H1 (cell line): ENCODE measurements around the gene FHL1. TPM values are rescaled to one million over a fixed set of nuclear protein-coding genes. Genes with fewer than 3 reads are reported as not detected.

Experiments used
- CTCF ChIA-PET: fragments of 300-600 bp; sonication (Branson Sonifier 250); formaldehyde crosslinking; loops from one replicate; lab custom pipeline; 2021; ENCODE audit not compliant: partially characterized antibody; lab: Charles Lee
- POLR2A ChIA-PET: fragments of 300-600 bp; sonication (Branson Sonifier 250); formaldehyde crosslinking; loops from one replicate; lab custom pipeline; 2021; ENCODE audit warnings: inconsistent platforms; ENCODE audit not compliant: partially characterized antibody; lab: Charles Lee
- DNase-seq, 2 experiments: peaks; one replicate each; pipeline versions ENCODE4 v3.0.0 to v3.0.0-alpha.2; 2010 to 2022; ENCODE audit warnings: low spot score in 2 of 2, low read depth in 1 of 2, mixed read lengths in 1 of 2
- FAIRE-seq: peaks from 2 replicates; lab custom pipeline; 2011; peaks lifted over from hg19 to GRCh38; lab: Jason Lieb, UNC
- H2AFZ ChIP-seq: 2 replicates; pipeline ENCODE4 v1.8.1; 2012; ENCODE audit warnings: low read length, inconsistent platforms
- H2AK5ac ChIP-seq: 2 replicates; pipeline ENCODE4 v1.6.1; 2013; ENCODE audit warnings: low read depth, low read length
- H2BK120ac ChIP-seq: replicated peaks from 2 replicates; pipeline ENCODE3; 2013; ENCODE audit warnings: low read depth, low read length, inconsistent platforms
- H2BK12ac ChIP-seq: 2 replicates; pipeline ENCODE4 v1.6.1; 2013; ENCODE audit warnings: low read depth, low read length
- H2BK15ac ChIP-seq: 2 replicates; pipeline ENCODE4 v1.6.1; 2013; ENCODE audit warnings: low read length
- H2BK20ac ChIP-seq: 2 replicates; pipeline ENCODE4 v1.6.1; 2013; ENCODE audit warnings: low read length
- H2BK5ac ChIP-seq: 2 replicates; pipeline ENCODE4 v1.6.1; 2013; ENCODE audit warnings: low read depth, low read length
- H3K14ac ChIP-seq: 2 replicates; pipeline ENCODE4 v1.6.1; 2013; ENCODE audit warnings: inconsistent platforms; ENCODE audit not compliant: insufficient read length
- H3K18ac ChIP-seq: 2 replicates; pipeline ENCODE4 v1.6.1; 2013; ENCODE audit warnings: low read length; ENCODE audit errors: extremely low read depth
- H3K23ac ChIP-seq: 2 replicates; pipeline ENCODE4 v1.6.1; 2013; ENCODE audit warnings: inconsistent platforms; ENCODE audit not compliant: insufficient read length
- H3K23me2 ChIP-seq: 2 replicates; pipeline ENCODE4 v1.6.1; 2013; ENCODE audit warnings: low read depth, low read length
- H3K27ac ChIP-seq: 2 replicates; pipeline ENCODE4 v1.6.1; 2011; ENCODE audit warnings: low read depth, low read length, inconsistent platforms
- H3K27me3 ChIP-seq, 4 experiments: replicated peaks in 1 of 4; 1 replicate in 1 of 4; 2 replicates in 3 of 4; pipeline versions ENCODE4 v1.6.1 to v1.8.1; 2011 to 2013; ENCODE audit warnings: low read length in 3 of 4, mild to moderate bottlenecking in 3 of 4, inconsistent platforms in 2 of 4, mixed read lengths in 2 of 4, moderate library complexity in 1 of 4; ENCODE audit not compliant: control insufficient read depth in 3 of 4, insufficient read depth in 3 of 4; ENCODE audit errors: extremely low read depth in 1 of 4
- H3K36me3 ChIP-seq, 4 experiments: 2 replicates each; pipeline versions ENCODE4 v1.6.1 to v1.8.1; 2011 to 2013; ENCODE audit warnings: mild to moderate bottlenecking in 4 of 4, low read length in 3 of 4, moderate library complexity in 2 of 4, control low read depth in 1 of 4, inconsistent platforms in 1 of 4; ENCODE audit not compliant: insufficient read depth in 4 of 4, control insufficient read depth in 2 of 4
- H3K4ac ChIP-seq: replicated peaks from 2 replicates; pipeline ENCODE3; 2013; ENCODE audit warnings: low read length, low read depth, mixed read lengths, inconsistent platforms; ENCODE audit not compliant: insufficient read length
- H3K4me1 ChIP-seq, 4 experiments: replicated peaks in 1 of 4; 1 replicate in 1 of 4; 2 replicates in 3 of 4; pipeline versions ENCODE4 v1.6.1 to v1.8.1; 2011 to 2013; ENCODE audit warnings: low read length in 3 of 4, inconsistent platforms in 2 of 4, mixed read lengths in 1 of 4; ENCODE audit not compliant: insufficient read depth in 4 of 4, control insufficient read depth in 3 of 4
- H3K4me2 ChIP-seq, 2 experiments: 2 replicates each; pipeline versions ENCODE4 v1.6.1 to v1.8.1; 2011 to 2013; ENCODE audit warnings: low read depth in 2 of 2, low read length in 2 of 2, control low read depth in 1 of 2, inconsistent platforms in 1 of 2, mild to moderate bottlenecking in 1 of 2; ENCODE audit not compliant: insufficient read depth in 1 of 2
- H3K4me3 ChIP-seq, 4 experiments: fragments of 200-600, 300-600 bp in 1 of 4; sonication (generic), shearing (Covaris generic), sonication (Bioruptor Twin) in 1 of 4; 2 replicates each; pipeline versions ENCODE4 v1.5.1 to v1.8.1; 2011 to 2016; ENCODE audit warnings: low read length in 4 of 4, low read depth in 3 of 4, control low read depth in 2 of 4, inconsistent platforms in 2 of 4, mild to moderate bottlenecking in 2 of 4, mixed read lengths in 1 of 4, moderate library complexity in 1 of 4; ENCODE audit not compliant: insufficient read depth in 2 of 4; ENCODE audit errors: extremely low read depth in 1 of 4
- H3K56ac ChIP-seq: replicated peaks from 2 replicates; pipeline ENCODE3; 2013; ENCODE audit warnings: low read depth, mild to moderate bottlenecking, mixed read lengths, low read length, inconsistent platforms; ENCODE audit not compliant: insufficient read length
- H3K79me1 ChIP-seq: 2 replicates; pipeline ENCODE4 v1.6.1; 2013; ENCODE audit warnings: low read depth, low read length, control low read depth
- H3K79me2 ChIP-seq, 2 experiments: 2 replicates each; pipeline versions ENCODE4 v1.6.1 to v1.8.1; 2012 to 2013; ENCODE audit warnings: low read length in 2 of 2, mild to moderate bottlenecking in 2 of 2, inconsistent platforms in 1 of 2; ENCODE audit not compliant: insufficient read depth in 2 of 2, control insufficient read depth in 1 of 2
- H3K9ac ChIP-seq, 4 experiments: replicated peaks in 1 of 4; 1 replicate in 1 of 4; 2 replicates in 3 of 4; pipeline versions ENCODE4 v1.6.1 to v1.8.1; 2011 to 2013; ENCODE audit warnings: low read depth in 3 of 4, low read length in 3 of 4, control low read depth in 2 of 4, mild to moderate bottlenecking in 2 of 4, moderate library complexity in 2 of 4, inconsistent platforms in 1 of 4; ENCODE audit errors: extremely low read depth in 1 of 4
- H3K9me3 ChIP-seq, 2 experiments: 2 replicates each; pipeline versions ENCODE4 v1.6.1 to v1.8.1; 2012 to 2013; ENCODE audit warnings: mild to moderate bottlenecking in 2 of 2, moderate library complexity in 2 of 2, control low read depth in 1 of 2, inconsistent platforms in 1 of 2, low read depth in 1 of 2, low read length in 1 of 2, mixed read lengths in 1 of 2; ENCODE audit not compliant: insufficient read depth in 2 of 2
- H4K20me1 ChIP-seq, 2 experiments: replicated peaks in 1 of 2; 2 replicates each; pipeline versions ENCODE3 to v1.8.1; 2011 to 2013; ENCODE audit warnings: inconsistent platforms in 2 of 2, low read length in 2 of 2, mild to moderate bottlenecking in 1 of 2; ENCODE audit not compliant: insufficient read depth in 2 of 2, control insufficient read depth in 1 of 2
- H4K5ac ChIP-seq: 2 replicates; pipeline ENCODE4 v1.6.1; 2013; ENCODE audit warnings: low read length, low read depth, mixed read lengths, inconsistent platforms; ENCODE audit not compliant: insufficient read length
- H4K8ac ChIP-seq: 2 replicates; pipeline ENCODE4 v1.8.0; 2013; ENCODE audit warnings: mild to moderate bottlenecking, moderate library complexity, low read length, inconsistent platforms; ENCODE audit not compliant: insufficient read depth; ENCODE audit errors: extremely low read depth
- H4K91ac ChIP-seq: replicated peaks from 2 replicates; pipeline ENCODE3; 2013; ENCODE audit warnings: low read length, mixed read lengths, inconsistent platforms; ENCODE audit not compliant: insufficient read length
- CBX8 ChIP-seq: fragments of 300-800, 300-1000 bp; sonication (generic); IDR thresholded peaks from 2 replicates; pipeline ENCODE4 v1.7.1; 2016; ENCODE audit warnings: low read depth, low read length, borderline replicate concordance
- CEBPB ChIP-seq: IDR thresholded peaks from 2 replicates; pipeline ENCODE4 v1.6.1; 2012; ENCODE audit warnings: low read depth, low read length
- EP300 ChIP-seq, 2 experiments: IDR thresholded peaks; 1 replicate in 1 of 2; 2 replicates in 1 of 2; pipeline ENCODE4 v1.6.1; 2011 to 2012; ENCODE audit warnings: low read depth in 2 of 2, low read length in 2 of 2, mild to moderate bottlenecking in 2 of 2, borderline replicate concordance in 1 of 2, inconsistent platforms in 1 of 2, moderate library complexity in 1 of 2
- FOSL1 ChIP-seq: IDR thresholded peaks from 2 replicates; pipeline ENCODE4 v1.6.1; 2011; ENCODE audit warnings: mild to moderate bottlenecking, low read depth, low read length, moderate library complexity; ENCODE audit not compliant: insufficient read depth
- HDAC2 ChIP-seq, 2 experiments: fragments of 300-600 bp in 1 of 2; sonication (generic) in 1 of 2; IDR thresholded peaks; 2 replicates each; pipeline ENCODE4 v1.6.1; 2011 to 2012; ENCODE audit warnings: low read depth in 2 of 2, low read length in 2 of 2, mild to moderate bottlenecking in 2 of 2, moderate library complexity in 2 of 2, borderline replicate concordance in 1 of 2, inconsistent platforms in 1 of 2
- MAFK ChIP-seq: IDR thresholded peaks from 2 replicates; pipeline ENCODE4 v1.6.1; 2012; ENCODE audit warnings: low read depth, mild to moderate bottlenecking, improper control_type of control experiment, low read length
- RXRA ChIP-seq: IDR thresholded peaks from 2 replicates; pipeline ENCODE4 v1.6.1; 2011; ENCODE audit warnings: low read depth, mild to moderate bottlenecking, low read length, moderate library complexity; ENCODE audit not compliant: insufficient read depth
- SAP30 ChIP-seq: fragments of 300-600 bp; sonication (generic); IDR thresholded peaks from 2 replicates; pipeline ENCODE4 v1.7.1; 2012; ENCODE audit warnings: low read length, moderate library complexity, mild to moderate bottlenecking, inconsistent platforms; ENCODE audit not compliant: insufficient read depth, insufficient replicate concordance
- SIX5 ChIP-seq: IDR thresholded peaks from 2 replicates; pipeline ENCODE4 v1.6.1; 2011; ENCODE audit warnings: mild to moderate bottlenecking, low read depth, low read length
- SRF ChIP-seq: IDR thresholded peaks from 2 replicates; pipeline ENCODE4 v1.6.1; 2011; ENCODE audit warnings: mild to moderate bottlenecking, low read depth, low read length, moderate library complexity
- TAF1 ChIP-seq: IDR thresholded peaks from 2 replicates; pipeline ENCODE4 v1.6.1; 2011; ENCODE audit warnings: mild to moderate bottlenecking, low read depth, low read length
- WGBS, 2 experiments: shearing (Covaris generic) in 1 of 2; methylation state at CpG; one replicate each; pipeline versions ENCODE4 v1.1.6 to v1.1.7; 2013 to 2015; ENCODE audit warnings: low lambda C conversion rate in 2 of 2, mixed read lengths in 2 of 2, inconsistent platforms in 1 of 2, low coverage in 1 of 2, missing lambda C conversion rate in 1 of 2; ENCODE audit not compliant: insufficient replicate concordance in 2 of 2, insufficient coverage in 1 of 2, insufficient read length in 1 of 2; ENCODE audit errors: extremely low coverage in 1 of 2, missing lambda C conversion rate in 1 of 2; 5-methylcytosine and 5-hydroxymethylcytosine counted together
- polyA plus RNA-seq, 7 experiments: library from polyadenylated mRNA; depleted of rRNA in 3 of 7; stranded (reverse) in 5 of 7; unstranded in 2 of 7; fragments of >200 nt in 5 of 7; fragments of 200-250 nt in 2 of 7; gene quantifications; 1 replicate in 5 of 7; 2 replicates in 1 of 7; 4 replicates in 1 of 7; pipeline versions ENCODE4 v1.2.1 to v1.2.3, GENCODE V29; 2011 to 2013; ENCODE audit warnings: missing spikeins in 2 of 7, mixed read lengths in 2 of 7
- total RNA-seq: library from RNA; stranded (reverse); fragmentation: NEBNext Ultra II Directional; extraction: Animal tissue kit (Norgen Biotek cat#: 25700); gene quantifications from 2 replicates; pipeline ENCODE4 v1.2.1, GENCODE V29; 2021

The FHL1 gene
- total and polyA plus RNA-seq, 2 of the 8 experiments (the other 6 are each of a cell fraction or from before 2014, with no cell fraction given): 45.0 to 56.5 TPM

DNA sequence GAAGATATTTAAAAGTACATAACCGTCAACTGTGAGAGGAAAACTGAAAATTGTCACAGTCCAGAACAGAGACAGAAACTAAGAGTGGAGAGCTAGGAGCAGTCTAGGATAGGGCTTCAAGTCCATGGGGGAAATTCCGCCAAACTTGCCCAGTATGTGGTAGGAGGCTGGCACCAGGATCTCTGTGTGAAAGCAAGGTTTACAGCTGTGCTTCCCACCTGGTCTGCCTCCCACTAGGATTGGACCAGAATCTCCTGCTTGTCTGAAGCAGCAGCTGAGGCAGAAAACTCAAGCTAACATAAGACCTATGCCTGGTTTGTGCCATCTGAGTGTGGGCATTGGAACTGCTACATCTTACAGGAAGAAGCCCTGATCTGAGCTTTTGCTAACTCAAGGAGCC is 18.6 kb upstream of the FHL1 start:
- Histone ChIP-seq H3K18ac (no peak overlapping the region), H3K56ac (no peak overlapping the region), H3K9me3 (no peaks in the 10 kb centered on the region), H2AFZ (no peak overlapping the region), H2BK12ac (no peak overlapping the region), H3K4me2 (no peak overlapping the region), H2BK20ac (no peak overlapping the region), H2BK120ac (no peak overlapping the region), H4K5ac (no peak overlapping the region), H2BK15ac (no peak overlapping the region), H4K8ac (peak overlapping the region; percentile 11; the same call in 1 of the 2 replicates), H2BK5ac (no peak overlapping the region), H3K14ac (no peak overlapping the region), H3K27ac (no peak overlapping the region), H3K79me1 (no peaks in the 10 kb centered on the region), H3K4ac (no peak overlapping the region), H3K27me3 (no peaks in the 10 kb centered on the region), H3K36me3 (no peaks in the 10 kb centered on the region), H3K4me1 (no peaks in the 10 kb centered on the region), H3K79me2 (no peaks in the 10 kb centered on the region), H4K20me1 (no peaks in the 10 kb centered on the region), H2AK5ac (no peak overlapping the region), H4K91ac (no peak overlapping the region)
- CTCF ChIA-PET: no interaction called here
- WGBS, 2 experiments: 80% methylated on average over 2 of the region's 2 CpGs; no CpG with 5 or more reads in 1 of the 2 experiments
- no peak for DNase-seq
- TF ChIP-seq FOSL1: no peak
- no peak for TF ChIP-seq EP300 (IDR thresholded peaks at IDR 0.05; ENCODE audit: borderline replicate concordance in 1 of 2, low read depth in 2 of 2, low read length in 2 of 2)
- TF ChIP-seq RXRA: no peak
- no peak for TF ChIP-seq SRF
- TF ChIP-seq CBX8: no peak
- TF ChIP-seq HDAC2 (IDR thresholded peaks at IDR 0.05; ENCODE audit: borderline replicate concordance in 1 of 2, low read depth in 2 of 2, low read length in 2 of 2): no peak
- TF ChIP-seq SAP30: no peak
- TF ChIP-seq CEBPB: no peak
- no peak for TF ChIP-seq MAFK
- TF ChIP-seq SIX5: no peak
- no peak for TF ChIP-seq TAF1
- TF ChIP-seq, all 59 proteins: peak for 0
- H3K23me2 ChIP-seq: no peaks in the 10 kb centered on the region
- FAIRE-seq: no peak
- H3K23ac ChIP-seq: no peak overlapping the region
- POLR2A ChIA-PET: no interaction called here
- H3K4me3 ChIP-seq: no peak overlapping the region
- no peak overlapping the region for H3K9ac ChIP-seq
